Spleen (tissue), 7 donors: ENCODE measurements around the gene P2RY6.

Experiments
- POLR2A ChIP-seq, 3 donors: fragments of 450-650 bp; IDR thresholded peaks; one replicate each; pipeline ENCODE4 v1.5.1; 2017; ENCODE audit warnings: antibody characterized with exemption in 3 of 3, mild to moderate bottlenecking in 1 of 3
- TF ChIP-seq, protein P1 (sequence below), 11 experiments: fragments of 200-600 bp in 7 of 11; fragments of 450-650 bp in 4 of 11; sonication (generic) in 4 of 11; IDR thresholded peaks in 8 of 11; conservative IDR thresholded peaks in 3 of 11; 1 replicate in 7 of 11; 2 replicates in 4 of 11; pipeline versions ENCODE4 v1.4.0 to v1.8.0; 2016 to 2021; ENCODE audit warnings: antibody characterized with exemption in 11 of 11, inconsistent platforms in 4 of 11, mild to moderate bottlenecking in 1 of 11
- donor health status: DM: no; HTN: no; CAD: no; lungs with moderate emphysema.
- donor health status: DM: no; HTN: no; CAD: no.
- donor health status: DM: no; HTN: no; CAD: no.

DNA sequence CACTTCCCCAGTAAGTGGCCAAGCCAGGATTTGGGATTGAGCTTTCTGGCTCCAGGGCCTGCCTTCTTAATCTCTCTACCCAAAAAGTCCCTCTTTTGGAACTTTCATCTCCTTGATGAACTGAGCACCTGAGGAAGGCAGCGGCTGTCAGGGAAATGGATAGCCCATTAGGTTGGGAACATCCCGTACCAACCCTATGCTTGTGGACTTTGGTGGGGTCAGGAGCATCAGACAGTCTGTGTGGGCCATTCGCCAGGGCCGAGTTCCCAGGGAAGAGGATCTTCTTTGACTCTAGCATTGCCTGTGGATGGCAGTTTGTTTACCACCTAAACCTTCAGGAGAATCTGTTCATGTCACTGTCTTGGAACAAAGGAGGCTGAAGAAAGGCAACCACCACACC, 66.1 kb downstream of the P2RY6 start:
- TF ChIP-seq, protein P1, sequence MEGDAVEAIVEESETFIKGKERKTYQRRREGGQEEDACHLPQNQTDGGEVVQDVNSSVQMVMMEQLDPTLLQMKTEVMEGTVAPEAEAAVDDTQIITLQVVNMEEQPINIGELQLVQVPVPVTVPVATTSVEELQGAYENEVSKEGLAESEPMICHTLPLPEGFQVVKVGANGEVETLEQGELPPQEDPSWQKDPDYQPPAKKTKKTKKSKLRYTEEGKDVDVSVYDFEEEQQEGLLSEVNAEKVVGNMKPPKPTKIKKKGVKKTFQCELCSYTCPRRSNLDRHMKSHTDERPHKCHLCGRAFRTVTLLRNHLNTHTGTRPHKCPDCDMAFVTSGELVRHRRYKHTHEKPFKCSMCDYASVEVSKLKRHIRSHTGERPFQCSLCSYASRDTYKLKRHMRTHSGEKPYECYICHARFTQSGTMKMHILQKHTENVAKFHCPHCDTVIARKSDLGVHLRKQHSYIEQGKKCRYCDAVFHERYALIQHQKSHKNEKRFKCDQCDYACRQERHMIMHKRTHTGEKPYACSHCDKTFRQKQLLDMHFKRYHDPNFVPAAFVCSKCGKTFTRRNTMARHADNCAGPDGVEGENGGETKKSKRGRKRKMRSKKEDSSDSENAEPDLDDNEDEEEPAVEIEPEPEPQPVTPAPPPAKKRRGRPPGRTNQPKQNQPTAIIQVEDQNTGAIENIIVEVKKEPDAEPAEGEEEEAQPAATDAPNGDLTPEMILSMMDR (IDR thresholded peaks at IDR 0.05 in 8 of 11, conservative IDR thresholded peaks at IDR 0.05 in 3 of 11), result no peak
- TF ChIP-seq POLR2A (IDR thresholded peaks at IDR 0.05), result no peak
